H1 (cell line): ENCODE results near the gene DCBLD2. TPM values are rescaled to one million over a fixed set of nuclear protein-coding genes. Genes with fewer than 3 reads are reported as not detected.

ENCODE experiments used
- CBX8 ChIP-seq: fragments of 300-800, 300-1000 bp; sonication (generic); IDR thresholded peaks from 2 replicates; pipeline ENCODE4 v1.7.1; 2016; ENCODE audit warnings: low read depth, low read length, borderline replicate concordance
- CEBPB ChIP-seq: IDR thresholded peaks from 2 replicates; pipeline ENCODE4 v1.6.1; 2012; ENCODE audit warnings: low read depth, low read length
- EP300 ChIP-seq, 2 experiments: IDR thresholded peaks; 1 replicate in 1 of 2; 2 replicates in 1 of 2; pipeline ENCODE4 v1.6.1; 2011 to 2012; ENCODE audit warnings: low read depth in 2 of 2, low read length in 2 of 2, mild to moderate bottlenecking in 2 of 2, borderline replicate concordance in 1 of 2, inconsistent platforms in 1 of 2, moderate library complexity in 1 of 2
- PHF8 ChIP-seq: fragments of 200-600 bp; sonication (generic); conservative IDR thresholded peaks from 2 replicates; pipeline ENCODE4 v1.7.1; 2012; ENCODE audit warnings: low read depth, mild to moderate bottlenecking, inconsistent platforms, low read length, moderate library complexity
- RFX5 ChIP-seq: IDR thresholded peaks from 2 replicates; pipeline ENCODE4 v1.6.1; 2011; ENCODE audit warnings: low read depth, low read length, improper control_type of control experiment, borderline replicate concordance
- RXRA ChIP-seq: IDR thresholded peaks from 2 replicates; pipeline ENCODE4 v1.6.1; 2011; ENCODE audit warnings: low read depth, mild to moderate bottlenecking, low read length, moderate library complexity; ENCODE audit not compliant: insufficient read depth
- ZNF274 ChIP-seq: IDR thresholded peaks from 2 replicates; pipeline ENCODE4 v1.7.0; 2012; ENCODE audit warnings: low read length, borderline replicate concordance; ENCODE audit errors: extremely low read depth
- polyA plus RNA-seq, 7 experiments: library from polyadenylated mRNA; depleted of rRNA in 3 of 7; stranded (reverse) in 5 of 7; unstranded in 2 of 7; fragments of >200 nt in 5 of 7; fragments of 200-250 nt in 2 of 7; gene quantifications; 1 replicate in 5 of 7; 2 replicates in 1 of 7; 4 replicates in 1 of 7; pipeline versions ENCODE4 v1.2.1 to v1.2.3, GENCODE V29; 2011 to 2013; ENCODE audit warnings: missing spikeins in 2 of 7, mixed read lengths in 2 of 7
- total RNA-seq: library from RNA; stranded (reverse); fragmentation: NEBNext Ultra II Directional; extraction: Animal tissue kit (Norgen Biotek cat#: 25700); gene quantifications from 2 replicates; pipeline ENCODE4 v1.2.1, GENCODE V29; 2021

The DCBLD2 gene
- total and polyA plus RNA-seq, 2 of the 8 experiments (the other 6 are each of a cell fraction or from before 2014, with no cell fraction given), result 19.6 to 63.8 TPM

- TF ChIP-seq RXRA (no peak), CBX8 (no peak), PHF8 (no peak), RFX5 (no peak), EP300 (IDR thresholded peaks at IDR 0.05; ENCODE audit: borderline replicate concordance in 1 of 2, low read depth in 2 of 2, low read length in 2 of 2) (no peak), ZNF274 (no peak), CEBPB (no peak)
- TF ChIP-seq, all 59 proteins: peak for 0
Measured at GRCh38 chr3:98761643-98762229, 139.8 kb downstream of the DCBLD2 start (continued).
